AG04450 (cell line): ENCODE measurements around the gene PEX26. TPM values are rescaled to one million over a fixed set of nuclear protein-coding genes. Genes with fewer than 3 reads are reported as not detected.

ENCODE experiments used
- CTCF ChIA-PET: fragments of 300-600, 350-600 bp; formaldehyde crosslinking; extraction: SDS; loops from one replicate; lab custom pipeline; 2022; ENCODE audit warnings: antibody characterized with exemption, inconsistent platforms; lab: Charles Lee
- POLR2A ChIA-PET: fragments of 350-600 bp; formaldehyde crosslinking; extraction: SDS; loops from one replicate; lab custom pipeline; 2021; ENCODE audit warnings: antibody characterized with exemption, inconsistent platforms; lab: Yijun Ruan, JAX
- DNase-seq: peaks from one replicate; pipeline ENCODE4 v3.0.0-alpha.2; 2011; ENCODE audit warnings: low read depth, low spot score
- H3K27ac ChIP-seq: one replicate; pipeline ENCODE4 v1.5.1; 2012; ENCODE audit warnings: low read depth, low read length, control low read depth
- H3K27me3 ChIP-seq: one replicate; pipeline ENCODE4 v1.6.0; 2012; ENCODE audit warnings: low read length; ENCODE audit not compliant: control insufficient read depth, insufficient read depth
- H3K4me3 ChIP-seq: 2 replicates; pipeline ENCODE4 v1.5.1; 2011; ENCODE audit warnings: mild to moderate bottlenecking, low read depth, low read length, control low read depth
- H3K9me3 ChIP-seq: 2 replicates; pipeline ENCODE4 v1.5.1; 2012; ENCODE audit warnings: low read length; ENCODE audit not compliant: control insufficient read depth, insufficient read depth
- CTCF ChIP-seq: IDR thresholded peaks from 2 replicates; pipeline ENCODE4 v1.5.1; 2011; ENCODE audit warnings: low read depth, low read length, control low read depth, inconsistent platforms
- polyA plus RNA-seq: library from polyadenylated mRNA; depleted of rRNA; stranded (reverse); fragments of >200 nt; gene quantifications from 2 replicates; pipeline ENCODE4 v1.2.3, GENCODE V29; 2011; rRNA removed
- small RNA-seq: library from RNA; depleted of rRNA; stranded (forward); fragments of <200 nt; gene quantifications from one replicate; pipeline ENCODE3, GENCODE V24; 2012; ENCODE audit warnings: low read depth; ENCODE audit not compliant: insufficient read length

Gene PEX26
- polyA plus RNA-seq, 1 experiment = 20.8 TPM

DNA sequence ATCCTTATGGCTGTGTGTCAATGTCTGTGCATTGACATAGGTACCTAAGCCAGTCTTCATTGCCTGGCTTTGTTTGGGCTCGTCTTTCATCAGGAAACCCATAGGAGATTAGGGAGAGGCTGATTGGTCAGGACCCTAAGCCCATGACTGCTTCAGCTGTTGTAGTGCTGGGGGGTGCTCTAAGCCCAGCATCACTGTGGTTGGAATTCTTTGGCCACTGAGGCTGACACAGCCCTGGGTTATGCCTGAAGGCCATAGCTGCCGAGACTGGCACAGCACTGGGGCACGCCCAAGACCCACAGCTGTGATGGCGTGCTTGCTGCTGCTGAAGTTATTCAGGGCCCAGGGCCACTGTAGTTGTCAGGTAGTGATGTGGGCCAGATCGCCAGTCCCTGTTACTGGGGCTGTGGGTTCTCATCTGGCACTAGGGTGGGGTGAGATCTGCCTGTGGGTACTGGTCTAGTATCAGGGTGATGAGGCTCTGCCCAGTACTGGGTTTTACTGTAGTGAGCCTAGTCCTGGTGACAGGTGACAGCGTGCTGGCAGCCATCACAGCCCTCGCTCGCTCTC, 77.1 kb downstream of the PEX26 start:
- Histone ChIP-seq H3K27me3 (no peaks in the 10 kb centered on the region), H3K9me3 (peaks cover 6% of the 10 kb centered on the region; the same call in 1 of the 2 replicates), H3K27ac (no peak overlapping the region), H3K4me3 (no peak overlapping the region)
- POLR2A ChIA-PET = no interaction called here
- CTCF ChIA-PET = no interaction called here
- no peak for TF ChIP-seq CTCF
- DNase-seq = no peak

Small RNAs within 50 kb of the gene (small RNA-seq; reads per million reads assigned to genes)
- gene AC016027.5 = not detected

Other genes with a start within 250 kb of the PEX26 start
- gene MICAL3, start 53.4 kb upstream of the PEX26 start, polyA plus RNA-seq = 17.8 and 18.5 TPM in 2 replicates
- gene TUBA8, start 32.8 kb downstream of the PEX26 start, polyA plus RNA-seq = 2.7 and 3.0 TPM in 2 replicates
- gene USP18, start 72.2 kb downstream of the PEX26 start, polyA plus RNA-seq = 25.2 and 26.7 TPM in 2 replicates